Activated T-helper 2 cell treated with anti-CD3 and anti-CD28 coated beads, Interferon-gamma antibody, Interleukin-2, Interleukin-4, amounts not matched to agents 10 μg/mL and 5 μg/mL and 100 μg/mL, durations not matched to agents 14 hours and 24 hours and 36 hours (primary cell): ENCODE measurements around the gene MACROH2A1. TPM values are rescaled to one million over a fixed set of nuclear protein-coding genes. Genes with fewer than 3 reads are reported as not detected.

Experiments
- DNase-seq: peaks from one replicate; pipeline ENCODE4 v3.0.0; 2021; ENCODE audit warnings: low spot score
- H3K27ac Mint-ChIP-seq: one replicate; pipeline ENCODE4 v1.8.0; 2021; ENCODE audit warnings: mixed read lengths
- H3K27me3 Mint-ChIP-seq: one replicate; pipeline ENCODE4 v1.8.0; 2021; ENCODE audit warnings: low read depth, mixed read lengths
- H3K36me3 Mint-ChIP-seq: one replicate; pipeline ENCODE4 v1.8.0; 2021; ENCODE audit warnings: low read depth, mixed read lengths
- H3K4me1 Mint-ChIP-seq: one replicate; pipeline ENCODE4 v1.8.0; 2021; ENCODE audit warnings: low read depth, mixed read lengths
- H3K4me3 Mint-ChIP-seq: one replicate; pipeline ENCODE4 v1.8.0; 2021; ENCODE audit warnings: low read depth, mild to moderate bottlenecking, moderate library complexity, mixed read lengths
- H3K9me3 Mint-ChIP-seq: one replicate; pipeline ENCODE4 v1.8.0; 2021; ENCODE audit warnings: mixed read lengths
- intact Hi-C: fragments of 100-400 bp; cut with micrococcal nuclease; formaldehyde crosslinking; loops from one replicate; pipeline ENCODE4 v1.15.1; 2023
- total RNA-seq: library from RNA; stranded (reverse); gene quantifications from 2 replicates; pipeline ENCODE4 v1.2.3, GENCODE V29; 2022

Gene MACROH2A1
- total RNA-seq, 1 donor from 2014 or later: 285 TPM

GRCh38 chr5:135310328-135310989 is 88.6 kb downstream of the MACROH2A1 start:
- Mint-ChIP-seq H3K4me1 (peaks cover 58% of the 10 kb centered on the region), H3K9me3 (no peaks in the 10 kb centered on the region), H3K4me3 (no peak overlapping the region), H3K27ac (peak overlapping the region; percentile 55), H3K36me3 (no peaks in the 10 kb centered on the region), H3K27me3 (no peaks in the 10 kb centered on the region)
- intact Hi-C loops: no loop called here
- no peak for DNase-seq

GRCh38 chr5:135309391-135310327 is 89.4 kb downstream of the MACROH2A1 start:
- H3K4me3 Mint-ChIP-seq: no peak overlapping the region
- peaks cover 3% of the 10 kb centered on the region for H3K27me3 Mint-ChIP-seq
- H3K36me3 Mint-ChIP-seq: no peaks in the 10 kb centered on the region
- intact Hi-C loops: no loop called here
- no peaks in the 10 kb centered on the region for H3K9me3 Mint-ChIP-seq
- H3K4me1 Mint-ChIP-seq: peaks cover 58% of the 10 kb centered on the region
- H3K27ac Mint-ChIP-seq: peak overlapping the region; percentile 55
- DNase-seq: no peak

- peaks cover 51% of the 10 kb centered on the region for H3K4me1 Mint-ChIP-seq
- no peaks in the 10 kb centered on the region for H3K36me3 Mint-ChIP-seq
- no peak for DNase-seq
- no peaks in the 10 kb centered on the region for H3K9me3 Mint-ChIP-seq
- H3K27me3 Mint-ChIP-seq: peaks cover 5% of the 10 kb centered on the region
- no peak overlapping the region for H3K27ac Mint-ChIP-seq
- intact Hi-C loops: no loop called here
- H3K4me3 Mint-ChIP-seq: no peak overlapping the region
These were observed 90.3 kb downstream of the MACROH2A1 start for GRCh38 chr5:135308752-135309151.

GRCh38 chr5:135308245-135308644 is 90.8 kb downstream of the MACROH2A1 start:
- Mint-ChIP-seq H3K4me1 (peaks cover 46% of the 10 kb centered on the region), H3K27ac (no peak overlapping the region), H3K4me3 (no peak overlapping the region), H3K27me3 (peaks cover 7% of the 10 kb centered on the region), H3K36me3 (no peaks in the 10 kb centered on the region), H3K9me3 (no peaks in the 10 kb centered on the region)
- DNase-seq: no peak
- intact Hi-C loops: no loop called here

- H3K27ac Mint-ChIP-seq: no peak overlapping the region
- peaks cover 39% of the 10 kb centered on the region for H3K4me1 Mint-ChIP-seq
- no peaks in the 10 kb centered on the region for H3K36me3 Mint-ChIP-seq
- no peak overlapping the region for H3K4me3 Mint-ChIP-seq
- no peaks in the 10 kb centered on the region for H3K9me3 Mint-ChIP-seq
- no peak for DNase-seq
- H3K27me3 Mint-ChIP-seq: peaks cover 14% of the 10 kb centered on the region
- intact Hi-C loops: no loop called here
These were observed 91.7 kb downstream of the MACROH2A1 start for GRCh38 chr5:135307143-135307903.

- Mint-ChIP-seq H3K36me3 (no peaks in the 10 kb centered on the region), H3K27me3 (peaks cover 19% of the 10 kb centered on the region), H3K4me1 (peaks cover 36% of the 10 kb centered on the region), H3K4me3 (no peak overlapping the region), H3K9me3 (no peaks in the 10 kb centered on the region), H3K27ac (no peak overlapping the region)
- intact Hi-C loops: no loop called here
- no peak for DNase-seq
These were observed 92.5 kb downstream of the MACROH2A1 start for GRCh38 chr5:135306557-135306956.

GRCh38 chr5:135304352-135305221 is 94.4 kb downstream of the MACROH2A1 start:
- DNase-seq: no peak
- Mint-ChIP-seq H3K36me3 (no peaks in the 10 kb centered on the region), H3K27ac (no peak overlapping the region), H3K27me3 (peaks cover 35% of the 10 kb centered on the region), H3K4me1 (peaks cover 18% of the 10 kb centered on the region), H3K9me3 (no peaks in the 10 kb centered on the region), H3K4me3 (no peak overlapping the region)
- intact Hi-C loops: no loop called here

GRCh38 chr5:135303582-135304173 is 95.4 kb downstream of the MACROH2A1 start:
- intact Hi-C loops: no loop called here

GRCh38 chr5:135296900-135297816 is 101.9 kb downstream of the MACROH2A1 start:
- H3K27me3 Mint-ChIP-seq: peaks cover 48% of the 10 kb centered on the region
- no peaks in the 10 kb centered on the region for H3K36me3 Mint-ChIP-seq

More at GRCh38 chr5:135303582-135304173, 95.4 kb downstream of the MACROH2A1 start:
- H3K9me3 Mint-ChIP-seq: no peaks in the 10 kb centered on the region
- no peak for DNase-seq
- peaks cover 9% of the 10 kb centered on the region for H3K4me1 Mint-ChIP-seq
- no peak overlapping the region for H3K4me3 Mint-ChIP-seq
- H3K27ac Mint-ChIP-seq: no peak overlapping the region
- H3K36me3 Mint-ChIP-seq: no peaks in the 10 kb centered on the region
- H3K27me3 Mint-ChIP-seq: peaks cover 38% of the 10 kb centered on the region

GRCh38 chr5:135295852-135296251 is 103.2 kb downstream of the MACROH2A1 start:
- Mint-ChIP-seq H3K36me3 (no peaks in the 10 kb centered on the region), H3K27ac (no peak overlapping the region), H3K4me3 (no peak overlapping the region), H3K4me1 (peaks cover 3% of the 10 kb centered on the region), H3K27me3 (peaks cover 44% of the 10 kb centered on the region), H3K9me3 (no peaks in the 10 kb centered on the region)
- no peak for DNase-seq
- intact Hi-C loops: no loop called here

More at GRCh38 chr5:135296900-135297816, 101.9 kb downstream of the MACROH2A1 start:
- Mint-ChIP-seq H3K9me3 (no peaks in the 10 kb centered on the region), H3K27ac (no peak overlapping the region), H3K4me1 (peaks cover 3% of the 10 kb centered on the region), H3K4me3 (no peak overlapping the region)
- intact Hi-C loops: no loop called here
- DNase-seq: no peak

- intact Hi-C loops: no loop called here
- no peak overlapping the region for H3K4me3 Mint-ChIP-seq
- H3K27ac Mint-ChIP-seq: no peak overlapping the region
- H3K4me1 Mint-ChIP-seq: peaks cover 3% of the 10 kb centered on the region
- peaks cover 37% of the 10 kb centered on the region for H3K27me3 Mint-ChIP-seq
- H3K9me3 Mint-ChIP-seq: no peaks in the 10 kb centered on the region
- no peaks in the 10 kb centered on the region for H3K36me3 Mint-ChIP-seq
- DNase-seq: no peak
These were observed 104.2 kb downstream of the MACROH2A1 start for GRCh38 chr5:135294793-135295192.
